Measurements from ENCODE around the gene PRR29. TPM values are rescaled to one million over a fixed set of nuclear protein-coding genes. Genes with fewer than 3 reads are reported as not detected.

Gene PRR29
- total and polyA plus RNA-seq, 2 donors (not counting 1 experiment from before 2014, with no cell fraction given): 0.03 TPM; not detected in 1

- ATAC-seq (ENCODE audit: low read depth) (no peak), DNase-seq (no peak)
- no peak overlapping the region for H2AFZ ChIP-seq (ENCODE audit: insufficient read depth, low read depth, low read length, poor library complexity, severe bottlenecking)
- peak overlapping the region; percentile 46 for H3K27ac Mint-ChIP-seq
- no peaks in the 10 kb centered on the region for H4K20me1 ChIP-seq (ENCODE audit: control insufficient read depth, insufficient read depth, low read length, poor library complexity, severe bottlenecking)
- peaks cover 26% of the 10 kb centered on the region for H3K79me2 ChIP-seq (ENCODE audit: control insufficient read depth, insufficient read depth, low read length)
- TF ChIP-seq EZH2 (IDR thresholded peaks at IDR 0.05; ENCODE audit: borderline replicate concordance, insufficient read depth, low read depth, low read length, poor library complexity, severe bottlenecking) (no peak), CTCF (IDR thresholded peaks at IDR 0.05) (no peak)
- H3K27ac ChIP-seq (ENCODE audit: low read length in 2 of 2): no peak overlapping the region
- H3K9me3 ChIP-seq (ENCODE audit: control extremely low read depth in 1 of 3, control insufficient read depth in 2 of 3, insufficient read depth in 1 of 3, low read length in 2 of 3): no peaks in the 10 kb centered on the region
- H3K27me3 Mint-ChIP-seq: no peaks in the 10 kb centered on the region
- intact Hi-C loops (cut with micrococcal nuclease): loop anchor here (5.0 kb wide), 1 partner anchor 183 kb away; the partner anchor contains the start of gene ERN1
- H3K4me1 ChIP-seq (ENCODE audit: control insufficient read depth in 2 of 2, insufficient read depth in 2 of 2, low read length in 2 of 2): peaks cover 58 to 94% of the 10 kb centered on the region in 2 donors
- ChIA-PET CTCF (interaction anchor here (0.9 to 14.6 kb wide), 18 partner anchors 17 to 184 kb away, joined by 3 to 504 read pairs (median 10); partner anchors contain the start of genes CD79B, CSHL1, ERN1 and GH1), POLR2A (interaction anchor here (0.9 to 3.0 kb wide), 6 partner anchors 18 to 71 kb away, joined by 3 to 21 read pairs (median 6); partner anchors contain the start of genes CD79B, GH1 and ICAM2)
- no peaks in the 10 kb centered on the region for H3K9me3 Mint-ChIP-seq (ENCODE audit: insufficient read depth)
- no peaks in the 10 kb centered on the region for H3K36me3 ChIP-seq (replicated peaks in 1 of 2; ENCODE audit: control extremely low read depth in 1 of 2, control insufficient read depth in 1 of 2, extremely low read depth in 1 of 2, insufficient read depth in 2 of 2, low read length in 1 of 2)
- H3K4me3 ChIP-seq (ENCODE audit: control extremely low read depth in 1 of 5, extremely low read depth in 1 of 5, insufficient read depth in 1 of 5, low read depth in 2 of 5, low read length in 4 of 5): no peak overlapping the region
- H3K4me3 Mint-ChIP-seq: no peak overlapping the region
- H3K27me3 ChIP-seq (replicated peaks in 1 of 4; ENCODE audit: control extremely low read depth in 1 of 4, control insufficient read depth in 3 of 4, insufficient read depth in 4 of 4, low read length in 3 of 4): no peaks in the 10 kb centered on the region
- H3K4me2 ChIP-seq (replicated peaks; ENCODE audit: low read depth, low read length, poor library complexity, severe bottlenecking): no peak overlapping the region
- no peak overlapping the region for H3K9ac ChIP-seq (ENCODE audit: low read length)
- WGBS (ENCODE audit: insufficient coverage): 91% methylated on average over 13 of the region's 18 CpGs
- H3K4me1 Mint-ChIP-seq: peaks cover 48% of the 10 kb centered on the region
Measured at GRCh38 chr17:63949576-63950250, 48.4 kb upstream of the PRR29 start.
